Measurements from ENCODE around the gene ADCK2.
"Not testable (repeated sequence)": the region's sequence is repeated elsewhere in the genome, so short reads cannot be mapped to it uniquely, and the experiment has no call there.

DNA sequence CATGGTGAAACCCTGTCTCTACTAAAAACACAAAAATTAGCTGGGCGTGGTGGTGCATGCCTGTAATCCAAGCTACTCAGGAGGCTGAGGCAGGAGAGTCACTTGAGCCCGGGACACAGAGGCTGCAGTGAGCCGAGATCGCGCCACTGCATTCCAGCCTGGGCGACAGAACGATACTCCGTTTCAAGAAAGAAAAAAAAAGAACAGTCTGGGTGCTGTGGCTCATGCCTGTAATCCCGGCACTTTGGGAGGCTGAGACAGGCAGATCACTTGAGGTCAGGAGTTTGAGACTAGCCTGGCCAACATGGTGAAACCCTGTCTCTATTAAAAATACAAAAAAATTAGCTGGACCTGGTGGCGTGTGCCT, 47.6 kb upstream of the ADCK2 start:
- TF ChIP-seq, protein P1, sequence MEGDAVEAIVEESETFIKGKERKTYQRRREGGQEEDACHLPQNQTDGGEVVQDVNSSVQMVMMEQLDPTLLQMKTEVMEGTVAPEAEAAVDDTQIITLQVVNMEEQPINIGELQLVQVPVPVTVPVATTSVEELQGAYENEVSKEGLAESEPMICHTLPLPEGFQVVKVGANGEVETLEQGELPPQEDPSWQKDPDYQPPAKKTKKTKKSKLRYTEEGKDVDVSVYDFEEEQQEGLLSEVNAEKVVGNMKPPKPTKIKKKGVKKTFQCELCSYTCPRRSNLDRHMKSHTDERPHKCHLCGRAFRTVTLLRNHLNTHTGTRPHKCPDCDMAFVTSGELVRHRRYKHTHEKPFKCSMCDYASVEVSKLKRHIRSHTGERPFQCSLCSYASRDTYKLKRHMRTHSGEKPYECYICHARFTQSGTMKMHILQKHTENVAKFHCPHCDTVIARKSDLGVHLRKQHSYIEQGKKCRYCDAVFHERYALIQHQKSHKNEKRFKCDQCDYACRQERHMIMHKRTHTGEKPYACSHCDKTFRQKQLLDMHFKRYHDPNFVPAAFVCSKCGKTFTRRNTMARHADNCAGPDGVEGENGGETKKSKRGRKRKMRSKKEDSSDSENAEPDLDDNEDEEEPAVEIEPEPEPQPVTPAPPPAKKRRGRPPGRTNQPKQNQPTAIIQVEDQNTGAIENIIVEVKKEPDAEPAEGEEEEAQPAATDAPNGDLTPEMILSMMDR (IDR thresholded peaks at IDR 0.05): not testable (repeated sequence)
- TF ChIP-seq EZH2 (IDR thresholded peaks at IDR 0.05): not testable (repeated sequence)

Data from neural progenitor cell (in vitro differentiated cells).